ENCODE measurements around the gene TSG101. TPM values are rescaled to one million over a fixed set of nuclear protein-coding genes. Genes with fewer than 3 reads are reported as not detected.

Gene TSG101
- total and polyA plus RNA-seq, 3 experiments from 2014 or later: 44.8 to 55.4 (median 45.4) TPM

DNA sequence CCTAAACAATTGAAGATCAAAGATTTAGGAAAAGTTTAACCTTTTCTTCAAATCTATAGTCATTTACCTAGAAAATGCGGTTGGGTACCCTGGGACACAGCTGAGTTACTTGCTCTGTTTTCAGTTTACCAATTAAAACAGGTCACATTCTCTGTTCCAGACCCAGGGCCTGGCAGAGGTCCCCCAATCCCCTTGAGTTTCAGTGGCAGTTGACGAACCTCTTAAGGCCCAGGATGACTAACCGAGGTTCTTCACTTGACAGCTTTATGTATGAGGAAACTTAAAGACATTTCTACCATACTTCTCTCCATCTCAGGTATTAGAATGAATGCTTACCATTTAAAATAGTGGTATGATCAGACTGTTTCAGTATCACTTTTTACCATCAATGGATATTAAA lies 54.7 kb downstream of the TSG101 start:
- Mint-ChIP-seq H3K4me3 (no peak overlapping the region), H3K4me1 (no peaks in the 10 kb centered on the region), H3K36me3 (peaks cover 0 to 27% (median 14%) of the 10 kb centered on the region in 3 donors), H3K27ac (peak overlapping the region in 2 of 8 donors; percentile 10 to 63), H3K27me3 (no peaks in the 10 kb centered on the region), H3K9me3 (no peaks in the 10 kb centered on the region)
- Histone ChIP-seq H3K27me3 (ENCODE audit: insufficient read depth, low read length, poor library complexity, severe bottlenecking) (no peaks in the 10 kb centered on the region), H3K4me1 (ENCODE audit: insufficient read depth, low read length) (no peaks in the 10 kb centered on the region), H3K9me3 (ENCODE audit: low read length) (no peaks in the 10 kb centered on the region), H3K4me3 (ENCODE audit: low read length) (no peak overlapping the region), H3K27ac (ENCODE audit: low read depth, low read length) (no peak overlapping the region), H3K36me3 (ENCODE audit: insufficient read depth, low read length) (no peaks in the 10 kb centered on the region)
- POLR2A ChIA-PET: no interaction called here
- CTCF ChIA-PET: no interaction called here
- no peak for DNase-seq

- Mint-ChIP-seq H3K36me3 (peaks cover 0 to 9% (median 7%) of the 10 kb centered on the region in 3 donors), H3K4me1 (no peaks in the 10 kb centered on the region), H3K9me3 (no peaks in the 10 kb centered on the region), H3K4me3 (no peak overlapping the region), H3K27me3 (no peaks in the 10 kb centered on the region), H3K27ac (peak overlapping the region in 1 of 8 donors; percentile 41)
- H3K27me3 ChIP-seq (ENCODE audit: insufficient read depth, low read length, poor library complexity, severe bottlenecking): no peaks in the 10 kb centered on the region
- ChIA-PET POLR2A (no interaction called here), CTCF (no interaction called here)
- DNase-seq: no peak
- H3K9me3 ChIP-seq (ENCODE audit: low read length): no peaks in the 10 kb centered on the region
- no peak overlapping the region for H3K4me3 ChIP-seq (ENCODE audit: low read length)
- H3K27ac ChIP-seq (ENCODE audit: low read depth, low read length): no peak overlapping the region
- no peaks in the 10 kb centered on the region for H3K36me3 ChIP-seq (ENCODE audit: insufficient read depth, low read length)
- H3K4me1 ChIP-seq (ENCODE audit: insufficient read depth, low read length): no peaks in the 10 kb centered on the region
Observed at GRCh38 chr11:18468961-18469360, 57.8 kb downstream of the TSG101 start.

GRCh38 chr11:18468059-18468458 lies 58.7 kb downstream of the TSG101 start:
- no peak overlapping the region for H3K4me3 ChIP-seq (ENCODE audit: low read length)
- ChIA-PET POLR2A (no interaction called here), CTCF (no interaction called here)
- H3K9me3 ChIP-seq (ENCODE audit: low read length): no peaks in the 10 kb centered on the region
- H3K27me3 ChIP-seq (ENCODE audit: insufficient read depth, low read length, poor library complexity, severe bottlenecking): no peaks in the 10 kb centered on the region
- H3K27ac ChIP-seq (ENCODE audit: low read depth, low read length): no peak overlapping the region
- DNase-seq: no peak
- no peaks in the 10 kb centered on the region for H3K4me1 Mint-ChIP-seq
- H3K4me3 Mint-ChIP-seq: no peak overlapping the region
- no peaks in the 10 kb centered on the region for H3K4me1 ChIP-seq (ENCODE audit: insufficient read depth, low read length)
- no peak overlapping the region for H3K27ac Mint-ChIP-seq
- H3K9me3 Mint-ChIP-seq: no peaks in the 10 kb centered on the region
- H3K36me3 ChIP-seq (ENCODE audit: insufficient read depth, low read length): no peaks in the 10 kb centered on the region
- peaks cover 0 to 6% (median 5%) of the 10 kb centered on the region in 3 donors for H3K36me3 Mint-ChIP-seq
- H3K27me3 Mint-ChIP-seq: no peaks in the 10 kb centered on the region

- Histone ChIP-seq H3K27ac (ENCODE audit: low read depth, low read length) (no peak overlapping the region), H3K36me3 (ENCODE audit: insufficient read depth, low read length) (no peaks in the 10 kb centered on the region), H3K4me3 (ENCODE audit: low read length) (no peak overlapping the region), H3K4me1 (ENCODE audit: insufficient read depth, low read length) (no peaks in the 10 kb centered on the region), H3K27me3 (ENCODE audit: insufficient read depth, low read length, poor library complexity, severe bottlenecking) (no peaks in the 10 kb centered on the region), H3K9me3 (ENCODE audit: low read length) (no peaks in the 10 kb centered on the region)
- no peaks in the 10 kb centered on the region for H3K9me3 Mint-ChIP-seq
- CTCF ChIA-PET: no interaction called here
- no peak overlapping the region for H3K4me3 Mint-ChIP-seq
- H3K4me1 Mint-ChIP-seq: no peaks in the 10 kb centered on the region
- H3K36me3 Mint-ChIP-seq: peaks cover 0 to 6% (median 2%) of the 10 kb centered on the region in 3 donors
- DNase-seq: no peak
- POLR2A ChIA-PET: no interaction called here
- no peak overlapping the region for H3K27ac Mint-ChIP-seq
- no peaks in the 10 kb centered on the region for H3K27me3 Mint-ChIP-seq
Observed at GRCh38 chr11:18466402-18466801, 60.3 kb downstream of the TSG101 start.

GRCh38 chr11:18463439-18463838 lies 63.3 kb downstream of the TSG101 start:
- H3K4me1 Mint-ChIP-seq: no peaks in the 10 kb centered on the region
- H3K27ac ChIP-seq (ENCODE audit: low read depth, low read length): no peak overlapping the region
- no peak overlapping the region for H3K27ac Mint-ChIP-seq
- ChIA-PET CTCF (no interaction called here), POLR2A (no interaction called here)
- no peaks in the 10 kb centered on the region for H3K27me3 Mint-ChIP-seq
- no peaks in the 10 kb centered on the region for H3K4me1 ChIP-seq (ENCODE audit: insufficient read depth, low read length)
- DNase-seq: no peak
- no peaks in the 10 kb centered on the region for H3K9me3 Mint-ChIP-seq
- no peak overlapping the region for H3K4me3 ChIP-seq (ENCODE audit: low read length)
- peaks cover 0 to 4% (median 2%) of the 10 kb centered on the region in 3 donors for H3K36me3 Mint-ChIP-seq
- H3K4me3 Mint-ChIP-seq: no peak overlapping the region
- no peaks in the 10 kb centered on the region for H3K9me3 ChIP-seq (ENCODE audit: low read length)
- H3K36me3 ChIP-seq (ENCODE audit: insufficient read depth, low read length): no peaks in the 10 kb centered on the region
- no peaks in the 10 kb centered on the region for H3K27me3 ChIP-seq (ENCODE audit: insufficient read depth, low read length, poor library complexity, severe bottlenecking)

- Mint-ChIP-seq H3K27me3 (no peaks in the 10 kb centered on the region), H3K27ac (no peak overlapping the region), H3K36me3 (peaks cover 0 to 4% (median 1%) of the 10 kb centered on the region in 3 donors), H3K9me3 (no peaks in the 10 kb centered on the region), H3K4me1 (no peaks in the 10 kb centered on the region), H3K4me3 (no peak overlapping the region)
- H3K36me3 ChIP-seq (ENCODE audit: insufficient read depth, low read length): no peaks in the 10 kb centered on the region
- CTCF ChIA-PET: no interaction called here
- no peaks in the 10 kb centered on the region for H3K27me3 ChIP-seq (ENCODE audit: insufficient read depth, low read length, poor library complexity, severe bottlenecking)
- no peak for DNase-seq
- H3K27ac ChIP-seq (ENCODE audit: low read depth, low read length): no peak overlapping the region
- POLR2A ChIA-PET: no interaction called here
- no peak overlapping the region for H3K4me3 ChIP-seq (ENCODE audit: low read length)
- H3K9me3 ChIP-seq (ENCODE audit: low read length): no peaks in the 10 kb centered on the region
- no peaks in the 10 kb centered on the region for H3K4me1 ChIP-seq (ENCODE audit: insufficient read depth, low read length)
Observed at GRCh38 chr11:18461909-18462308, 64.8 kb downstream of the TSG101 start.

DNA sequence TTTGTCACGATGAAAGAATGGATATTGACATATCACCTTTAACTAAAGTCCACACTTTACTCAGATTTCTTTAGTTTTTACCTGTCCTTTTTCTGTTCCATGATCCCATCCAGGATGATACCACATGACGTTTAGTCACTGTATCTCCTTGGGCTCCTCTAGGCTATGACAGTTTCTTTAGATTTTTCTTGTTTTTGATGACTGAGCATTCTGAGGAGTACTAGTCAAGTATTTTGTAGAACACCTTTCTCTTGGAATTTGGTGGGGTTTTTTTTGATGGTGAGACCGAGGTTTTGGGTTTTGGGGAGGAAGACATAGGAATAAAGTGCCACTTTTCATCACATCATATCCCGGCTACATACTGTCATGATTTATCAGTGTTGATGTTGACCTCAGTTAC lies 67.1 kb downstream of the TSG101 start:
- Histone ChIP-seq H3K4me3 (ENCODE audit: low read length) (no peak overlapping the region), H3K27ac (ENCODE audit: low read depth, low read length) (no peak overlapping the region), H3K36me3 (ENCODE audit: insufficient read depth, low read length) (no peaks in the 10 kb centered on the region), H3K4me1 (ENCODE audit: insufficient read depth, low read length) (no peaks in the 10 kb centered on the region), H3K27me3 (ENCODE audit: insufficient read depth, low read length, poor library complexity, severe bottlenecking) (no peaks in the 10 kb centered on the region), H3K9me3 (ENCODE audit: low read length) (no peaks in the 10 kb centered on the region)
- DNase-seq: no peak
- H3K4me1 Mint-ChIP-seq: no peaks in the 10 kb centered on the region
- peaks cover 0 to 2% of the 10 kb centered on the region in 2 donors for H3K27me3 Mint-ChIP-seq
- H3K4me3 Mint-ChIP-seq: no peak overlapping the region
- peak overlapping the region in 1 of 8 donors; percentile 78 for H3K27ac Mint-ChIP-seq
- POLR2A ChIA-PET: no interaction called here
- peaks cover 0 to 2% (median 0%) of the 10 kb centered on the region in 5 donors for H3K9me3 Mint-ChIP-seq
- H3K36me3 Mint-ChIP-seq: no peaks in the 10 kb centered on the region
- CTCF ChIA-PET: no interaction called here

GRCh38 chr11:18457450-18457849 lies 69.3 kb downstream of the TSG101 start:
- no peak for DNase-seq
- Mint-ChIP-seq H3K4me1 (peaks cover 0 to 7% (median 0%) of the 10 kb centered on the region in 3 donors), H3K4me3 (no peak overlapping the region), H3K27ac (no peak overlapping the region), H3K36me3 (no peaks in the 10 kb centered on the region), H3K9me3 (peaks cover 0 to 2% (median 0%) of the 10 kb centered on the region in 5 donors), H3K27me3 (peaks cover 4% of the 10 kb centered on the region in 2 donors)
- H3K4me1 ChIP-seq (ENCODE audit: insufficient read depth, low read length): no peaks in the 10 kb centered on the region
- H3K27ac ChIP-seq (ENCODE audit: low read depth, low read length): no peak overlapping the region
- no peaks in the 10 kb centered on the region for H3K9me3 ChIP-seq (ENCODE audit: low read length)
- no peaks in the 10 kb centered on the region for H3K36me3 ChIP-seq (ENCODE audit: insufficient read depth, low read length)
- H3K27me3 ChIP-seq (ENCODE audit: insufficient read depth, low read length, poor library complexity, severe bottlenecking): no peaks in the 10 kb centered on the region
- POLR2A ChIA-PET: no interaction called here
- CTCF ChIA-PET: no interaction called here
- H3K4me3 ChIP-seq (ENCODE audit: low read length): no peak overlapping the region
